ENCODE data around the gene MOSMO. TPM values are rescaled to one million over a fixed set of nuclear protein-coding genes. Genes with fewer than 3 reads are reported as not detected.

MOSMO gene
- total and polyA plus RNA-seq, 10 of the 15 experiments (the other 5 are each of a cell fraction or from before 2014, with no cell fraction given), result 1.7 to 26.7 (median 12.2) TPM

GRCh38 chr16:21990381-21990944 lies 17.4 kb upstream of the MOSMO start:
- DNase-seq (ENCODE audit: low read depth, low spot score) (no peak), FAIRE-seq (no peak), ATAC-seq (no peak)
- Histone ChIP-seq H3K4me3 (no peak overlapping the region), H3K4me2 (ENCODE audit: control insufficient read depth, insufficient read depth) (no peak overlapping the region), H3K27ac (ENCODE audit: control insufficient read depth, insufficient read depth) (no peak overlapping the region), H3K27me3 (replicated peaks in 1 of 2; ENCODE audit: control insufficient read depth in 2 of 2, insufficient read depth in 2 of 2, low read length in 1 of 2) (no peaks in the 10 kb centered on the region), H3K36me3 (ENCODE audit: control insufficient read depth in 2 of 2, insufficient read depth in 2 of 2, low read length in 1 of 2) (peaks cover 0 to 6% of the 10 kb centered on the region in 2 experiments; a peak in 1 of 4 replicates), H4K20me1 (ENCODE audit: control insufficient read depth, insufficient read depth) (no peaks in the 10 kb centered on the region), H3K4me1 (ENCODE audit: control insufficient read depth, insufficient read depth, low read length) (no peaks in the 10 kb centered on the region), H3K79me2 (ENCODE audit: control insufficient read depth, insufficient read depth, low read length) (no peaks in the 10 kb centered on the region), H3K9ac (ENCODE audit: control insufficient read depth, insufficient read depth, low read length) (no peak overlapping the region), H3K9me3 (replicated peaks; ENCODE audit: control insufficient read depth, insufficient read depth, low read length) (no peaks in the 10 kb centered on the region), H2AFZ (ENCODE audit: control insufficient read depth, low read depth, low read length) (no peak overlapping the region)
- no TSS peak for BruUV-seq (replicated peaks)
- RAD21 ChIA-PET (ENCODE audit: unreplicated experiment), result interaction anchor here (0.8 to 2.7 kb wide), 7 partner anchors 10 to 198 kb away, joined by 3 to 16 read pairs (median 7); partner anchors contain the start of gene PDZD9
- intact Hi-C loops (cut with micrococcal nuclease; ENCODE audit: unreplicated experiment), result no loop called here
- POLR2A ChIA-PET, result interaction anchor here (0.9 to 1.6 kb wide), 3 partner anchors 30 to 87 kb away, joined by 3 to 4 read pairs (median 3); no protein-coding TSS in a partner anchor
- in situ Hi-C loops (cut with MboI), result no loop called here
- CTCF ChIA-PET, result interaction anchor here (0.6 to 3.8 kb wide), 11 partner anchors 9 to 198 kb away, joined by 3 to 40 read pairs (median 6); no protein-coding TSS in a partner anchor
- 73% methylated on average over 3 of the region's 3 CpGs for WGBS (ENCODE audit: insufficient coverage, insufficient replicate concordance, low lambda C conversion rate, missing lambda C conversion rate)
- SMC1A ChIA-PET (ENCODE audit: uncharacterized antibody, unreplicated experiment), result interaction anchor here (0.8 to 25.5 kb wide), 17 partner anchors 8 to 333 kb away, joined by 3 to 567 read pairs (median 5); partner anchors contain the start of genes UQCRC2 and VWA3A
- no peak for TF ChIP-seq CEBPB (IDR thresholded peaks at IDR 0.05; ENCODE audit: borderline replicate concordance in 1 of 2, low read depth in 2 of 2, low read length in 2 of 2)
- TF ChIP-seq CEBPZ (IDR thresholded peaks at IDR 0.05; ENCODE audit: low read depth, low read length), result no peak
- TF ChIP-seq, protein P1, sequence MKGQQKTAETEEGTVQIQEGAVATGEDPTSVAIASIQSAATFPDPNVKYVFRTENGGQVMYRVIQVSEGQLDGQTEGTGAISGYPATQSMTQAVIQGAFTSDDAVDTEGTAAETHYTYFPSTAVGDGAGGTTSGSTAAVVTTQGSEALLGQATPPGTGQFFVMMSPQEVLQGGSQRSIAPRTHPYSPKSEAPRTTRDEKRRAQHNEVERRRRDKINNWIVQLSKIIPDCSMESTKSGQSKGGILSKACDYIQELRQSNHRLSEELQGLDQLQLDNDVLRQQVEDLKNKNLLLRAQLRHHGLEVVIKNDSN (IDR thresholded peaks at IDR 0.05; ENCODE audit: borderline replicate concordance, extremely low read length, insufficient read depth, low read depth, low read length), result no peak
- TF ChIP-seq POLR2A (IDR thresholded peaks at IDR 0.05; ENCODE audit: low read depth, low read length), result no peak
- TF ChIP-seq ZBED1 (IDR thresholded peaks at IDR 0.05; ENCODE audit: borderline replicate concordance), result no peak
- no peak for TF ChIP-seq TCF7 (IDR thresholded peaks at IDR 0.05; ENCODE audit: borderline replicate concordance)
- no peak for TF ChIP-seq NKRF (conservative IDR thresholded peaks at IDR 0.05)
- no peak for TF ChIP-seq PAX8 (IDR thresholded peaks at IDR 0.05)
- no peak for TF ChIP-seq E2F8 (IDR thresholded peaks at IDR 0.05; ENCODE audit: low read depth, partially characterized antibody)
- no peak for TF ChIP-seq POU2F2 (IDR thresholded peaks at IDR 0.05; ENCODE audit: borderline replicate concordance, low read depth, low read length)
- no peak for TF ChIP-seq SKIL (IDR thresholded peaks at IDR 0.05; ENCODE audit: low read depth, poor library complexity, severe bottlenecking)
